ENCODE measurements around the gene SNAI3. TPM values are rescaled to one million over a fixed set of nuclear protein-coding genes. Genes with fewer than 3 reads are reported as not detected.

SNAI3 gene
- total RNA-seq, 1 experiment from 2014 or later: 0.54 TPM

DNA sequence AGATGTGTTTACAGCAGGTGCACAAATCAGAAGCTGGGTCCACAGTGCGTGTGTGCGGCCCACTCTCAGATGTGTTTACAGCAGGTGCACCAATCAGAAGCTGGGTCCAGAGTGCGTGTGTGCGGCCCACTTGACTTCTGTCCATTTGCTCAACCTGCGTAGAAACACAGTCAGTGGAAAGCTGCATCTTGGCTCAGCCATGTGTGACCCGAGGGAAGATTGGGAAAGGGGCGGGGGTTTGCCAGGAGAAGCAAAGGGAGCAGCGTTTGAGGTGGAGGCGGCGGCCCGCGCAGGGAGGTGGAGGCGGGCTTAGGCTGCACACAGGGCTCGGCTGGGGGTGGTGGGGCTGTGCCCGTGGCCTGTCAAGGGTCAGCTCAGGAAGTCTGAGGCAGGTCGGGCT, 24.2 kb upstream of the SNAI3 start:
- CTCF ChIA-PET: no interaction called here
- BruUV-seq (replicated peaks): no TSS peak
- TF ChIP-seq CTCF (IDR thresholded peaks at IDR 0.05; ENCODE audit: unreplicated experiment): no peak
- Mint-ChIP-seq H3K4me3 (ENCODE audit: low read depth, unreplicated experiment) (no peak overlapping the region), H3K4me1 (ENCODE audit: low read depth, unreplicated experiment) (peaks cover 9% of the 10 kb centered on the region), H3K27me3 (ENCODE audit: unreplicated experiment) (no peaks in the 10 kb centered on the region), H3K27ac (ENCODE audit: unreplicated experiment) (no peak overlapping the region), H3K36me3 (ENCODE audit: insufficient read depth, unreplicated experiment) (peaks cover 50% of the 10 kb centered on the region), H3K9me3 (ENCODE audit: low read depth, unreplicated experiment) (no peaks in the 10 kb centered on the region)
- DNase-seq: no peak
- intact Hi-C loops (cut with micrococcal nuclease; ENCODE audit: unreplicated experiment): no loop called here

GRCh38 chr16:88706965-88707826, 20.9 kb upstream of the SNAI3 start:
- H3K9me3 Mint-ChIP-seq (ENCODE audit: low read depth, unreplicated experiment): no peaks in the 10 kb centered on the region
- BruUV-seq (replicated peaks): TSS peak; percentile 77
- H3K36me3 Mint-ChIP-seq (ENCODE audit: insufficient read depth, unreplicated experiment): peaks cover 51% of the 10 kb centered on the region
- CTCF ChIA-PET: no interaction called here
- H3K27ac Mint-ChIP-seq (ENCODE audit: unreplicated experiment): peak overlapping the region; percentile 77
- DNase-seq: no peak
- TF ChIP-seq CTCF (IDR thresholded peaks at IDR 0.05; ENCODE audit: unreplicated experiment): no peak
- peaks cover 9% of the 10 kb centered on the region for H3K4me1 Mint-ChIP-seq (ENCODE audit: low read depth, unreplicated experiment)
- intact Hi-C loops (cut with micrococcal nuclease; ENCODE audit: unreplicated experiment): no loop called here
- H3K27me3 Mint-ChIP-seq (ENCODE audit: unreplicated experiment): no peaks in the 10 kb centered on the region
- H3K4me3 Mint-ChIP-seq (ENCODE audit: low read depth, unreplicated experiment): peak overlapping the region; percentile 80

- peak; percentile 97 for DNase-seq
- H3K36me3 Mint-ChIP-seq (ENCODE audit: insufficient read depth, unreplicated experiment): peaks cover 45% of the 10 kb centered on the region
- no peaks in the 10 kb centered on the region for H3K27me3 Mint-ChIP-seq (ENCODE audit: unreplicated experiment)
- BruUV-seq (replicated peaks): no TSS peak
- peak within 1 kb of the TSS; percentile 77 for H3K27ac Mint-ChIP-seq (ENCODE audit: unreplicated experiment)
- intact Hi-C loops (cut with micrococcal nuclease; ENCODE audit: unreplicated experiment): no loop called here
- CTCF ChIA-PET: no interaction called here
- H3K9me3 Mint-ChIP-seq (ENCODE audit: low read depth, unreplicated experiment): no peaks in the 10 kb centered on the region
- no peak for TF ChIP-seq CTCF (IDR thresholded peaks at IDR 0.05; ENCODE audit: unreplicated experiment)
- H3K4me1 Mint-ChIP-seq (ENCODE audit: low read depth, unreplicated experiment): peaks cover 9% of the 10 kb centered on the region
- H3K4me3 Mint-ChIP-seq (ENCODE audit: low read depth, unreplicated experiment): peak within 1 kb of the TSS; percentile 80
Measured at GRCh38 chr16:88706229-88706964, 20.1 kb upstream of the SNAI3 start, which contains the start of the genes CTU2 and RNF166. Gene CTU2, plus strand, starts transcription at chr16:88706503. Its CDS starts 28 bp downstream, at chr16:88706531. Gene RNF166, minus strand, starts transcription at chr16:88706408. Its CDS starts 83 bp downstream, at chr16:88706325.

DNA sequence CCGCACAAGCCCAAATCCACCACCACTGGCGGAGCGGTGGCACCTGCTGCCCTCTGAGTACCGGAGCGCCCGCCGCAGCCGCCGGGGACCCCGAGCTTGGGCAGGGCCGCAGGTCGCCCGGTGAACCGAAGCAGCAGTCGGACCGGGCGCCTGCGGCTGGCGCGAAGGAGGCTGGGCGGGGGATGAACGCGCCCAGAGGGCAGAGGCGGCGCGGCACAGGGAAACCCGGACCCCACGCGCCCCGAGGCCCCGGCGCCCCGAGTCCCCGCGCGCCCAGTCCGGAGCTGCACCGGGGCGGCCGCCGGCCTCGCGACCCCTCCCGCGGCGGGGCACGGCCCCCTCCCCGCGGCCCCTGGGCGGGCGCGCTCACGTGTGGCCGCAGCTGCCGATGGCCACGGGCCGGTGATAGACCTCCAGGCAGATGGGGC, 19.5 kb upstream of the SNAI3 start:
- peak; percentile 31 for DNase-seq
- CTCF ChIA-PET: no interaction called here
- intact Hi-C loops (cut with micrococcal nuclease; ENCODE audit: unreplicated experiment): no loop called here
- BruUV-seq (replicated peaks): no TSS peak
- Mint-ChIP-seq H3K4me3 (ENCODE audit: low read depth, unreplicated experiment) (peak overlapping the region; percentile 80), H3K9me3 (ENCODE audit: low read depth, unreplicated experiment) (no peaks in the 10 kb centered on the region), H3K36me3 (ENCODE audit: insufficient read depth, unreplicated experiment) (peaks cover 50% of the 10 kb centered on the region), H3K27ac (ENCODE audit: unreplicated experiment) (no peak overlapping the region), H3K27me3 (ENCODE audit: unreplicated experiment) (no peaks in the 10 kb centered on the region), H3K4me1 (ENCODE audit: low read depth, unreplicated experiment) (peaks cover 9% of the 10 kb centered on the region)
- TF ChIP-seq CTCF (IDR thresholded peaks at IDR 0.05; ENCODE audit: unreplicated experiment): no peak
